MM.1S (cell line): ENCODE measurements around the gene PLA2G4B.

ENCODE experiments used
- CTCF ChIP-seq: fragments of 300-600 bp; sonication (generic); IDR thresholded peaks from 2 replicates; pipeline ENCODE4 v1.5.1; 2016; ENCODE audit warnings: antibody characterized with exemption, low read length, mixed read lengths
- EZH2 ChIP-seq: fragments of 300-600 bp; sonication (generic); optimal IDR thresholded peaks from 2 replicates; pipeline ENCODE3; 2017; ENCODE audit warnings: low read depth, mild to moderate bottlenecking, antibody characterized with exemption, low read length, mixed read lengths
- EZH2phosphoT487 ChIP-seq: fragments of 300-600 bp; sonication (generic); IDR thresholded peaks from 2 replicates; pipeline ENCODE4 v1.6.1; 2018; ENCODE audit warnings: antibody characterized with exemption, low read length

- TF ChIP-seq EZH2 (no peak), CTCF (no peak), EZH2phosphoT487 (no peak)
Measured at GRCh38 chr15:41789236-41789635, 49.4 kb upstream of the PLA2G4B start.
